GM18907 (cell line): ENCODE measurements around the gene KCNK2.
"Not testable (repeated sequence)": the region's sequence is repeated elsewhere in the genome, so short reads cannot be mapped to it uniquely, and the experiment has no call there.

Source experiments
- ATAC-seq: cut with Tn5 transposase; IDR thresholded peaks from one replicate; pipeline ENCODE4 v1.9.1; 2021; ENCODE audit warnings: mild to moderate bottlenecking, moderate library complexity; ENCODE audit not compliant: unreplicated experiment

The KCNK2 gene

DNA sequence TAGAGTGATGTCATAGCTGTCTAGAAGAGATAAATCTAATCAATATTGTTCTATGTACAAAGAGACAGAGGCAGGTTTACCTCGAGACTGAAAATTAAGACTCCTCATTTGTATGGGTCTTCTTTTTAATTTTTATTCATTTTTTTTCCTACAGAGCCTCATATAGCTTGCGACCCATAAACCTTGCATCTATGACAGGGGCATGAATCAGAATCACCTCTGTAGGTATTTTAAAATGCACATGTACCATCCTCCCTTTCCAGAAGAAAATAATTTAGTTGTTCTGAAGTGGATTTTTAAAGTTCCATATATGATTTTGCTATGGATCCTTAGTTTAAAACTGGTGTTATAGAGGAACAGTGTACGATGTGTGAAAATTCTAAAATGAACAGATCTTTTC is 64.5 kb downstream of the KCNK2 start:
- ATAC-seq, result no peak

DNA sequence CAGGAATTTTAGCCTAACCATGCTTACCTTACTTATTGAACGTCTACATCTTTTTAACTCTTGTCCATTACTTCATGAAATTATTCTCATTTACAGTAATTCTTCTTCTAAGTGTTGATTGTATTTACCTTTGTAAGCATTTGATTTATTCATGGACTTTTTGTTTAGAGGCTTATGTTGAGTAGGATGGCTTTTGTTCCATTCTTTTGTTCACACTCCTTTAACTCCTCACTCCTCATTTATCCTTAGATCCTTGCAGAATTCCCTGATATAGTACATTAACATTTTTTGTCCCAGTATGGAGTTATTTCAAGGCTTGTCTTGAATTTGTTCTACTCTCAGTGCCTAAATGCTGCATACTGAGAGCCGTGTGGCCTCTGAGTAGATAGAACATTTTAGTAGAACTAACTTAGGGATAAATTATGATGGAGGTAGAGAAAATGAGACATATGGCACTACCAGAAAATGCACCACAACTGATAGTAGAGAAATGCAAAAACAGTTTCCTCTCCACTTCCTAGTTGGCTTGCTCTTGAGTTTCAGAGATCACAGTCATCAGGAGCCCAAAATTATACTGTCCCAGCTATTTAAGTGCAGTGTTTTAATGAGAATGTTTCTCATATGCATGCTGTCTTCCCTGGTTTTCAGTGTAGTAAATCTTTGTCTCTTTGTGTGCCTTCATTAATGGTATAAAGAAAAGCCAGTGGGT is 69.5 kb downstream of the KCNK2 start:
- no peak for ATAC-seq

DNA sequence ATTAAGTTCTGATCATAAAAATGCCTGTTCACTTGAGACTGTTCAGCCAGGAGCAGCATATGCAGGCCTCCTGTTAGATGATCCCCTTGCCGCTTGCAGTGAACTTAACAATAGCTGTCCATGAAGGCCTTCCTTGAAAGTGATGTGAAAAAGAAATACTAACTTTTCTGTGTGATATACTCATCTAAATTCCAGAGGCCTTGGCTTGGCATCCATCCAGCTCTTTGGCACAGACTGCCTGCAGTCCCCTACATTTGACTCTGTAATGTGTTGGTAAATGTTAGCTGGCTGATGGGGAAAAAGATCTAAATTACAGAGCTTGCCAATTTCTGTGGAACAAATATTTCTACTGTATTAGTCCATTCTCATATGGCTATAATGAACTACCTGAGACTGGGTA is 73.7 kb downstream of the KCNK2 start:
- no peak for ATAC-seq

DNA sequence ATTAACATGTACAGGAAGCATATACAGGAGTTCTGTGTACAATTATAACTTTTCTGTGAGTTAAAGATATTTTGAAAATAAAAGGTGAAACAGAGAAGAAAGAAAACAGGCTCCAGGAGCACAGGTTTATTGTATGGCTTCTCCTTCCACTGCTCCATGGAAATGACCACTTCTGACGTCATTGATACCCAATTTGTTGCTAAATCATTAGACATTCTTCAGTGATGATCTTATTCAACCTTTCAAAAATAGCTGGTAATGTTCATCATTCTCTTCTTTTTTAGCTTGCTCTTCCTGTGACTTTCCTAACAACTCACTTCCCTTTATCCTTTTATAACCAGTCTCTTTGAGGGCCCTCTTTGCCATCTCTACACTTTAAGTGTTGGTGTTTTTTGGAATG is 77.8 kb downstream of the KCNK2 start:
- ATAC-seq, result no peak

DNA sequence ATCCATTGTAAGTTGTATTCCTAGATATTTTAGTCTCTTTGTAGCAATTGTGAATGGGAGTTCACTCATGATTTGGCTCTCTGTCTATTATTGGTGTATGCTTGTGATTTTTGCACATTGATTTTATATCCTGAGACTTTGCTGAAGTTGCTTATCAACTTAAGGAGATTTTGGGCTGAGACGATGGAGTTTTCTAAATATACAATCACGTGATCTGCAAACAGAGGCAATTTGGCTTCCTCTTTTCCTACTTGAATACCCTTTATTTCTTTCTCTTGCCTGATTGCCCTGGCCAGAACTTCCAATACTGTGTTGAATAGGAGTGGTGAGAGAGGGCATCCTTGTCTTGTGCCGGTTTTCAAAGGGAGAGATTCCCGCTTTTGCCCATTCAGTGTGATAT is 80.6 kb downstream of the KCNK2 start:
- not testable (repeated sequence) for ATAC-seq

DNA sequence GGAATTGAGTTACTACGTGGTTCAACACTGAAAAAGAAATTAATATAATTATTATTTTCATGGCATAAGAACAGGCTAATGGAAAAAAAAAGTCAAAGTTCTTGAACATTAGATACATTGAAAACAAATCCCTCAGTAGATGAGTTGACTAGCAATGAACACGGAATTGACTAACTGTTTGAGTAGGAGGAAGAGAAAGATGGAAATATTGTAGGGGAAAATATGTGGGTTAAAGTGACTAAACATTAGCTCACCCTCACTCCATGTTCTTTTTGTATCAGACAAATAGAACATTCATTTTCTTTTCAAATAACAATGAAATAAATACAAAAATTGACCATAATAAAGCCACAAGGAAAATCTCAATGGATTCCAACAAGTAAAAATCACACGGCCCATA is 84.3 kb downstream of the KCNK2 start:
- ATAC-seq, result no peak

DNA sequence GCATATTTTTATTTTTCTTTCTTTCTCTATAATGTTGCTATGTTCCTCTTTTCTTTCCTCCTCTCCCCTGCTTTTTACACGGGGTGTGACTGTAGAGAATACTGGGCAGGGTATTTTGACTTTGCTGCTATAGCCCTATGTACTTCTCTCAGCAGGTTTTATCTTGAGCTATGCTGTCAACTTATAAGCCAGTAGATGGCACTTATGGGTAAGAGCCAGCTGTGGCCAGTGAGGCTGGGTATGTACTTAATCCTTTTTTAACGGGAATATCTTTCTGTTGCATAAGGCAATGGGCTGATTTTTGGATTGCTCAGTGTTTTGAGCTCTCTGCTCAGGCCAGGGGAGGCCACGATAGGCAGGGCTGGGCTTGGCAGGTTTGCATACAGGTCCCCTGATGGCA is 99.0 kb downstream of the KCNK2 start:
- ATAC-seq, result no peak

DNA sequence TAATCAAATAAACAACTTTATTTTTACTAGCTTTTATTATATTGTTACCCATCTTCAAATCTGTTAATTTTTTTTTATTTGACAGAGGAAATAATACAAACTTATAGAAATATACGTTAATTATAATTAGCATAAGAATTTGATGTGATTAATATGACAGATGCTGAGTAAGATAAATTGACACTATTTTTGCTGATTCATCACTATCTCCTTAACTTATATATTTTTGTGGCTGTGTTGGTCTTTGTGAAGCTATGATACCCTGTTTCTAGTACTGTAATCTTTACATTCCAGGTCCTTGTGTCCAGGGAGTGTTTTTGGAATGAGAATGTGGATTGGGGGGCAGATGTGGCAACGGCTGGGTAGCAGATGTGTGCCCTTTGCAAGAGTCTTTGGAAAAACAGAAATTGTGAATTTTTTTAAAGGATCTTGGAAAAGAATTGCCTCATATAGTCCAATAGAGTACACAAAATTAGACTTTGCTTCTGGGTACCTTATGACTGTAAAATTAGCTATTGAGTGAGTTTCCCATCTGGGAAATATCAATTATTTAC is 102.6 kb downstream of the KCNK2 start:
- ATAC-seq, result no peak

DNA sequence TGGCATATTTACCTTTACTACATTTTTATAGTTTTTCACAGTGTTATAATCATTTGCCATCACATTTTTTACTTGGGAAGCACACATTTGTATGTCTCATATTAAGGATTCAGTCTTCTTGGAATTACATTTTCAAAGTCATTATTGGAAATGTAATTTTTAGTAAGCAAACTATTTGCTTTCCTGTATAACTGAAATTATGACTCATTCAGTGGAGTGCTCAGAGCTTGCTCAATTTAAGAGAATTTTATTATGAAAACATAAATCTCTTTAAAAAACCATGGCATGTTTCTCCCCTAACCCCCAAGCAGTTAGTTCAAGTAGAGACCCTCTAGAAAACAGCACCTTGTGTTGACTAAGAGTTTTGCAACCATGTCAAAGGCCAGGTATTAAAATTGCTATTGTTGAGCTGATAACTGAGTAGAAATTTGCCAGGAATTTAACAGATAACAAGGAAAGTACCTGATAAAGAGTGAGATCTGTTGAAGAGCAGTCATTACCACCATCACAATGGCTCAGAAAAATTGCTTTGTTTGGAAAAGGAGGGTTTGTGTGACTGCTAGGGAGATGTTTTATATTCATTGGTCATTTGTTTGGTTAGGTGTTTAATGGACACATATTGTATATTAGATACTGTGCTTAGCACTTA is 105.9 kb downstream of the KCNK2 start:
- ATAC-seq, result no peak

DNA sequence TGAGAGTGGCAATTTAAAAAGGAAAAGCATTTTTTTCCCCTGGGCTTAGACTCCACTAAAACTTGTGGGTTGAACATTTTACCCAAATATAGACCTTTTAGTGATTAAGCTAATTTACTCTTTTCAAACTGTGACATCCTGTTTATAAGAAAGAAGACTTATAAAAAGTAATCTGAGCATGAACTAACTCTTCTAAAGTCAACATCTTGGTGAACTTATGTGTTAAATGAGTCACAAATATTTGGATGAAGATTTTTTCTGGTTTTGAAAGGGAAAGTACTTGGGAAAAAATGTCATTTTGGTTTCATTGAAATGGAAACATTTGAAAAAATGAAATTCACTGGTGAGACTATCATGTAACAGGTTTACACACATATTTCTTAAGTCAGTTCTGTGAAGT is 109.8 kb downstream of the KCNK2 start:
- ATAC-seq, result no peak

DNA sequence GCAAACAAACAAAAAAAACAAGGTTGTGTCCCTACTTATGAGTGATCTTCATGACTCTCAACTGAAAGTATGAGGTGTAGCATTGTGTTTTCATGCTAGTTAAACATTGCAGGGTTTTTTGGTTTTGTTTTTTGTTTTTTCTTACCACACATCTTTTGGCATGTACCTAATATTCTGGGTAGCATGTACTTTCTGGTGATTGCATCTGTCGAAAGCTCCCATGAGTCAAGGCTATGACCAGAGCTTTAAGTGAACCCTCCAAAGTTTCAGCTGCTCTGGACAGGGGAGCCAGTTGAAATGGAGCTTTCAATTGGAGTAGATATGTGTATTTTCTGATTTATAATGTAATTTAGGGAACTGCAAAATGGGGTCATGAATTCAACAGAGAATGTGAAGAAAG is 115.5 kb downstream of the KCNK2 start:
- ATAC-seq, result no peak

DNA sequence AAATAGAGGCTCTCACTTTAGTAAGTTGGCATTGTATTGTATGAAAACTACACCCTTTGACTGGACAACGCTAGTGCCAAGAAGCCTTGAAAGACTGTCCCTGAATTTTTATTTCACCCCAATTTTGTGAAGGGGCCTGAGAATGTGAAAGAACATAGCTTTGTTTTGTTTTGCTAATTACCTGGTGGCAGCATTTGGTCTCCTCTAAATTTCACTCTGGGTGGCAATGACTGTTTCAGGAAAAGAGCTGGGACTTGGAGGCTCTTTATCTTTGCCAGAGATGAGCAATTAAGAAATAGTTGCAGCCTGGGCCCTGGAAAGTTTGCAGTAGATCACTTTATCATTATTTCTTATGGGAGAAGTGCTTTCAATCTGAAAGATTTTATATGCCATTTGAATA is 117.6 kb downstream of the KCNK2 start:
- ATAC-seq, result no peak

DNA sequence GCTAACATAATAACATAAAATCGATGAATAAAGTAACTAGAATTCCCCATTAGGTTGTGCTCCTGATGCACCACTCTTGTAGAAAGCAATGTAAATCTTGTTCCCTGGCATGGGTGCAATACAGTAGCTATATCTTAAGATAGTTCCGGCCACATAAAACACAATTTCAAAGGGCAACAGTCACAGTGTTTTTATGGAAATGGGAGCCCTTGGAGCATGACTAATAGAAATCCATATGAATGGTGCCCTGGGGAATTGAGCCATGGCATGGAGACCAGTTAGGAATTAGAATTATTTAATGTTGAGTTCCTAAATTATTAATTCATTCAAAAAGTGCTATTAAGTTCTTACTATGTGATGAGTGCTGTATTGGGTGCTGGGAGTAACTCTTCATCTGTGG is 118.7 kb downstream of the KCNK2 start:
- no peak for ATAC-seq

DNA sequence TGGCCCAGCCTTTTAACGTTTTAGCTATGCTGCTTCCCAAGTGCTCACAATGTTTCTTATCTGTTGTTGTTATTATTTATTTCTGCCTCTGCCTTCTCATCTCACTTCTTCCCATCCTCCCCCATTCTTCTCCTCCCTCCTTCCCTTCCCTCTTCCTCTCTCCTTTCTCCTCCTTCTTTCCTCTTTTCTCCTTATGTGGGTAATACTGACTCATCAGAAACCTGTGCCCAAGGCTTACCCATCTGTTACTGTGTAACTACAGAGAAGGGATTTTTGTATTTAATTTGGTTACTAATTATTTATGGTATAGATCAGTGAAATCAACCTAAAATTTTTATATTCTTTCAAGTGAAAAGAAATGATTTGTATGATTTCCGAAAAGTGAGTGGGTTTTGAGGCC is 120.3 kb downstream of the KCNK2 start:
- no peak for ATAC-seq

DNA sequence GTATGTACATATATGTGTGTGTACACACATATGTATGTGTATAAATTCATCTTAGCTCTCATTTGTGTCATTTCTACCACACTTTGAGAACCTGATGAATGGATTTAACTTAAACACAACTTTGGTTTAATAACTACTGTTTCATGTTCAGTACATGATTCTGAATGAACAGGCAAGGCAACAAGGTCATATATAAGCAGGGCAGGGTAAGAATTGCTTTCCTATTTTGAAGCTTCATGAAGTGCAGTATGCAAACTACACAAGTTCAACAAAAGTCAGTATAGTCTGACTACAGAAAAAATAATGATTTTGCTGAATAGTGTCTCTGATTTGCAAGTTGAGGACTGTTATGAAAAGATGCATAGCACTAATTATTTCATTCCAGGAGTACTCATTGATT is 127.6 kb downstream of the KCNK2 start:
- no peak for ATAC-seq

DNA sequence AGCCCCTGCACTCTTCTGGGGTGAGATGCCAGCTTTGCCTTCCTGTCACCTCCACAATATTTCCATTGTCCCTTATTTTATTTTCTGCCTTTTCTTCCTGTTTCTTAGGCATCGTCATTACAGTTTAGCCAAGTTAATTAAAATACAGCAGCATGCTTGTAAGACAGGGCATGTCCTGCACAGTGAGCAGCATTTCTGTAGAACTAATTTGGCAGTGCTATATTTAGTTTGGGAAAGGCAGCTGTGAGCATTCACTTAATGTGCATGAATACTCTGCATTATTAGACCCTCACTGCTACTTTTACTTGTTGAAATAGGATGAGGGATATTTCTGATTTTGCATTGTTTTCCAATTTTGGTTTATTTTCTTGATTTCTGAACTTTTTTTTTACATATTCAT is 133.3 kb downstream of the KCNK2 start:
- no peak for ATAC-seq

DNA sequence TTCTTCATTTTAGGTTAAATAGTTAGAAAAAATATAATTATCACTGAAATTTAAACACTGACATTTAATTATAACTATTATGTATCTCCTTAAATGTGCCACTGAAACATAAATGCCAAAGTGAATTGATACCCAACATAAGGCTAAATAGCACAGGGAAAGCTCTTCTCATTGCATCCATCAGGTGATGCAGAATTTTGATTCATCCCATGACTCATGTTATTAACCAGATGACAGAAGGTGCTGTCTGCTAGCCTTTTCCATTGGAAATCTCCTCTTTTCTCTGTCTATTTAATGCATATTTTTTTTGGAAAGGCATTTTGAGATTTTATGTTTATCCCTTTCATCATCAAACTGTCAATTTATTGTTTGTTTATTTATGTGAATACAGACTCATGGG is 136.8 kb downstream of the KCNK2 start:
- no peak for ATAC-seq

DNA sequence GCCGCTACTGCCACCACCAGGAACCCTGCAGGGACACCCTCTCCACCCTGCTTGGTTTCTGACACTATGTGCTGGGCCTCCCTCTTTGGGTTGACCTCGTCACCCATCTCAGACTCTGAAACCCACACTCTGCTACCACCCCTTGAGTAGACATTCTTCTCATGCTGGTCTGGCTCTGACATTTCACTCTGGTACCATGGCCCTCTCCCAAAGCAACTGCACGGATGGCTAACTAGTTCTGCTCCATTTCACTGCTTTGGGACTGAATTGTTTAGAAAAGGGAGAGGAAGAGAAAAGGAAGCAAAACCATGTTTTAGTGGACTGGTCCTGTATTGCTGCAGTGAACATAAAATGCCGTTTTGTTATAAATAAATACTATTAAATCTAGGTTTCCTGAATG is 137.8 kb downstream of the KCNK2 start:
- no peak for ATAC-seq

DNA sequence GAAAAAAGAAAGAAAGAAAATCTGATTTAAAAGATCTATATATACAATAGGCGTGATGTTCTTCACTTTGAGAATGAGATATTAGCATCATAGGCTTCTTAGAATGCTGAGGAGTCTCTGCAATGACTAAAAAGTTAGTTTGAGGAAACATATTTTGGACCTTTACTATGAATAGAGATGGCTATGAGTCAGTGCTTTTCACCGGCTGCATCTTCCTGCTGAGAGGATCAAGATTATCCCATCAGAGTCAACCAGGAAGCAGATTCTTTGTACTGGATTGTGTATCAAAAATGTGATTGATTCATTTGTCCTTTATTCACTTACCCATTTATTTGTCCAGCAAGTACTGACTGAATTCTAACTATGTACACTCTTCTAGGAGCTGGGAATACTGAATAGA is 144.2 kb downstream of the KCNK2 start:
- no peak for ATAC-seq

DNA sequence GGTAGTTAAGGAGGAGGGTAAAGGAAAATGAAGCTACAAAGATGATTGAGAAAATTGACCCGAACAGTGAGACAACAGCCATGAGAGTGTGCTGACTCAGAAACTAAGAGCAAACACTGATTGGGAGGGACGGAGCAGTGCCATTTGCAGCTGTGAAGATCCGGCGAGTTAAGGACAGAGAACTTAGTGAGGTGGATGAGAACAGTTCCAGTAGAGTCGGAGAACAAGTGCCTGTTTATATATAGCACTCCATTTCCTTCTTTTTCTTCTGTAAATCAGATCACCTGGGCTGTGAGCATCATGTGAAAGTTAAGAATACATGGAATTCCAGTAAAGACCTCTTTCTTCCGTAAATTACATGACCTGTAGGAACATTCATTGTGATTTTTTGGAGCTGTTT is 145.7 kb downstream of the KCNK2 start:
- no peak for ATAC-seq

DNA sequence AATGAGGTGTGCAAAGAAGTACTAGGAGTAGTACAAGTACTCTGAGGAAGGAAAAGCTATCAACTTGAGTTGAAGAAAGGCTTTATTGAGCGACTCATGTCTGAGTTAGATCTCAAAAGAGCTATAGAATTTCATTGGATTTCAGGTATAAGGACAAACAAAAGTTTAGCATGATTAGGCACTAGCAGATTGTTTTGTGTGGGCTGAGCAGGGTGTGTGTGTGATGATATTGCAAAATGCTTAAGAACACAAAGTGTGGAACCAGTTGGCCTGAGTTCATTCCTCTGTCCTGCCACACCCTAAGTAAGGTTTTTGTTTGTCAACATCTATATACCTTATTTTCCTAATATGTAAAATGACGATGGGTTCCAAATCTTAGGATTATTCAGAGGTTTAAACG is 158.9 kb downstream of the KCNK2 start:
- ATAC-seq, result no peak

DNA sequence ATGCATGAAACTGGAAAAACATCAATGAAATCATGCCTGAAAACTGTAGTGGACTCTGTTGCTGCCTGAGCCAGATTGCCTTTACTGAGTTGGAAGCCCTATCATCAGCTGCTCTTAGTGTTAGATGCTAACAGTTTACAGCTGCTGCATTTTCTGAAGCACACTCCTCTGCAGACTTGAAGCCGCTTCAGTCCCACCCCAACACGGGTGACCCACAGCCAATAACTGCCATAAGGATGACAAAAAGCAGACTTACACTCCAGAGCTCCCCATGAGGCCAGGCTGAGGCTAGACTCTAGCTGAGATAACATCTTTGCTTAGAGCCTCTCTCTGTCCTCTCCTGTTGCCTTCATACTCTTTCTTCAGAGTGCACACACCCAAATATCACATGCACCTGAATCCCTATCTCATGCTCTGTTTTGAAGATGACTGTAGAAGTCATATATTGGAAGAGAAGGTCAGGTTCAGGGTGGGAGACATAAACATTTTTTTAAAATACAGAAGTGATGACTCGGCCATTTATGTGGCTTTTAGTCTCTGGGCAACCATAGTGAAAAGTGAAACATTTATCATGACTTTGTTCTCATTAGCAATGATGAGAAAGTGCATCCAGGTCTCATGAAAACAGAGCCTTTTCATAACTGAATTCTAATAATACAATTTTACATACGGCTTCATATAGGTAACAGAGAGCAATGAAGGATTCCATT is 161.0 kb downstream of the KCNK2 start:
- ATAC-seq, result no peak
